ENCODE results near the gene KRT86.
"Not testable (repeated sequence)": the region's sequence is repeated elsewhere in the genome, so short reads cannot be mapped to it uniquely, and the experiment has no call there.

KRT86 gene

DNA sequence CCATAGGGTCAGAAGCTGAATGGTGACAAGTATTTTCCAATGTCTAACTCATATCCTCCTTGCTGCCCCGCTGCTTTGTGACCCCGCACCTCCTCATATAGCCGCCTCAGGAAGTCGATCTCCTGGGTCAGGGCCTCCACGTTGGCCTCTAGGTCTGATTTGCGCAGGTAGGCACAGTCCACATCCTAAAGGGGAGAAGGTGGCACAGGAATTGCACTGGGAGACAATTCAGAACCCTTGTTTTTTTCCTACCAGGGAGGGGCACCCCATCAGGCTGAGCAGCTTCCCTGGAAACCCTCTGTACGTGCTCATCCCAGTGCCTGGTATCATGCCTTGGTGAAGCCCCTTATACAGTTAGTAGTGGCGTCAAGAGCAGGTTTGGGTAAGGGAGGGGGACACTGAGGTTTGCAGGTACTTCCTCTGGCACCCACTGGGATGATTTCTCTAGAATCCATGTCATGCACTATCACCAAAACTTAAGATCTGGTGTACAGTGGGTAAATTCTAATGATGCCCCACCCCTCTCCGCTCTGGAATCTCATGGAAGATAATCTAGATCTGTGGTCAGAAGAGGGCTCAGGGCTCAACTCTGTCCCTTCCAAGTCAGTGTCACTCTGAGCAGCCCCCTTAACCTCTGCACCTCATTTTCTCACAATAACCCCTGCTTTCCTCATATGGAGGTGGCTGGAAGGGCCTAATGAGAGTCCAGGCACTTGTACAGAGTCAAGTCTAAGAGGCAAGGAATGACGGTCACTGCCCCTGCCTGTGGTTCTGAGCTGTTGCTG is 20.1 kb upstream of the KRT86 start:
- H3K4me1 Mint-ChIP-seq: peaks cover 1% of the 10 kb centered on the region
- no peak overlapping the region for H3K4me3 Mint-ChIP-seq
- TF ChIP-seq, protein P1, sequence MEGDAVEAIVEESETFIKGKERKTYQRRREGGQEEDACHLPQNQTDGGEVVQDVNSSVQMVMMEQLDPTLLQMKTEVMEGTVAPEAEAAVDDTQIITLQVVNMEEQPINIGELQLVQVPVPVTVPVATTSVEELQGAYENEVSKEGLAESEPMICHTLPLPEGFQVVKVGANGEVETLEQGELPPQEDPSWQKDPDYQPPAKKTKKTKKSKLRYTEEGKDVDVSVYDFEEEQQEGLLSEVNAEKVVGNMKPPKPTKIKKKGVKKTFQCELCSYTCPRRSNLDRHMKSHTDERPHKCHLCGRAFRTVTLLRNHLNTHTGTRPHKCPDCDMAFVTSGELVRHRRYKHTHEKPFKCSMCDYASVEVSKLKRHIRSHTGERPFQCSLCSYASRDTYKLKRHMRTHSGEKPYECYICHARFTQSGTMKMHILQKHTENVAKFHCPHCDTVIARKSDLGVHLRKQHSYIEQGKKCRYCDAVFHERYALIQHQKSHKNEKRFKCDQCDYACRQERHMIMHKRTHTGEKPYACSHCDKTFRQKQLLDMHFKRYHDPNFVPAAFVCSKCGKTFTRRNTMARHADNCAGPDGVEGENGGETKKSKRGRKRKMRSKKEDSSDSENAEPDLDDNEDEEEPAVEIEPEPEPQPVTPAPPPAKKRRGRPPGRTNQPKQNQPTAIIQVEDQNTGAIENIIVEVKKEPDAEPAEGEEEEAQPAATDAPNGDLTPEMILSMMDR (IDR thresholded peaks at IDR 0.05; ENCODE audit: unreplicated experiment in 3 of 3): no peak
- H3K27me3 Mint-ChIP-seq (ENCODE audit: low read depth): peaks cover 95% of the 10 kb centered on the region
- H3K9me3 Mint-ChIP-seq: no peaks in the 10 kb centered on the region
- no peak overlapping the region for H3K27ac Mint-ChIP-seq
- H3K36me3 Mint-ChIP-seq (ENCODE audit: low read depth): no peaks in the 10 kb centered on the region

DNA sequence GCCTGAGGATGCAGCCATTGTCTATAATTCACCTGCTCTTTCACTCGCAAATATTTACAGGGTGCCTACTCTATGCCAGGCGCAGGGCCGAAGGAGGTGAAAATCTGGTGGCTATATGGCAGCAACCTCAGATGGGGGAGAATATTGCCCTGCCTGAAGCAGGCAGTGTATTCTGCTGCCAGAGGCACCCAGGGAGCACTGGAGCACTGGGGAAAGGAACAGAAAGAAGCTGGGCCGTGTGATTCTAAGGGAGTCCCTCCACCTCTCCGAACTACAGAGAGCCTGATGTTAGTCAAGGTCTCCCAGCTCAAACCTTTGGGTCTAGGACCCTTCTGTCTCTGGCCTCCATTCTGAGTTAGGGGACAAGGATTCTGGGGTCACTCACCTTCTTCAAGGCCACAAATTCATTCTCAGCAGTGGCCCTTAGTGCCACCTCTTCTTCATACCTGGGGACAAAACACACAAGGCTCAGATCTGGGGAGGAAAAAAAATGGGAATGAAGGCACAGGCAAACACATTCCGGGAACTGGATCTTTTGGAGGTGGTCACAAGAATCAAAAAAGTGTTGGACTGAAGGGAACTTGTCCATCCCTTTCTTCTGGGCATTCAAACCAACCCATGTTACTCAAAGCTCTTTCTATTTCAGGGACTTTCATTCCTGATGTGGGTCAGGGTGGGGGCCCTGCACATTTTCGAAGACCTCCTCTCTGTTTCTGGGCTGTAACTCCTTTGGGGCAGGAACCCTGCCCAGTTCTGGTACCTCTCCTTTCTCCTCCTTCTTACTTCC is 19.3 kb upstream of the KRT86 start:
- TF ChIP-seq, protein P1 (IDR thresholded peaks at IDR 0.05; ENCODE audit: unreplicated experiment in 3 of 3): no peak
- H3K36me3 Mint-ChIP-seq (ENCODE audit: low read depth): no peaks in the 10 kb centered on the region
- no peak overlapping the region for H3K27ac Mint-ChIP-seq
- peaks cover 95% of the 10 kb centered on the region for H3K27me3 Mint-ChIP-seq (ENCODE audit: low read depth)
- peaks cover 9% of the 10 kb centered on the region for H3K4me1 Mint-ChIP-seq
- no peaks in the 10 kb centered on the region for H3K9me3 Mint-ChIP-seq
- H3K4me3 Mint-ChIP-seq: no peak overlapping the region

DNA sequence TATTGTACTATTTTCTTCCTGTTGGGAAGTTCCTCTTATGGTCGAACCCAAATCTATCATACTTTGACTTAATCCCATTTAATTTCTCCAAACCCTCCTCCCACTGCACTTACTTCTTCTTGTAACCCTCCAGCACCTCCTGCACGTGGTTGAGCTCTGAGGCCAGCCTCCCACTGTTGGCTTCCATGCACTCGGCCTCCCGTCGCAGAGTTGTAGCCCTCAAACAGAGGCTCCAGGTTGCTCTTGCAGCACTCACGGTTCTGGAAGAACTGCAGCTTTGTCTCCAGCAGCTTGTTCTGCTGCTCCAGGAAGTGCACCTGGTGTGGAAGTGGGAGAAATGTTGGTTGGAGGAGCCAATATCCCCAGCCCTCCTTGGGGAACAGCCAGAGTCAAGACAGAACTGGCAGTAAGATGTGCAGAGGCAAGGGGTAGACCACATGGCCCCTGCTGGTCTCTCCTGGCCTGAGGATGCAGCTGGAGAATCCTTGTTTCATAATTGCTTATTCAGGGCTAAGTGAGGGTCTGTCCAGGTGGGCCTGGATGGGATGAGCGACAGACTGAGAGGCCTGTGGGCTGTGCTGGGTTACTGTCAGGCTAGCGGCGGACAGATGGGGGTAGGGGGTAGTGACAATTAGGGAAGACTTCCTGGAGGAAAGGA is 18.4 kb upstream of the KRT86 start:
- Mint-ChIP-seq H3K27ac (no peak overlapping the region), H3K9me3 (peaks cover 2% of the 10 kb centered on the region), H3K36me3 (ENCODE audit: low read depth) (no peaks in the 10 kb centered on the region), H3K27me3 (ENCODE audit: low read depth) (peaks cover 95% of the 10 kb centered on the region), H3K4me3 (no peak overlapping the region), H3K4me1 (peaks cover 18% of the 10 kb centered on the region)
- TF ChIP-seq, protein P1 (IDR thresholded peaks at IDR 0.05; ENCODE audit: unreplicated experiment in 3 of 3): no peak

DNA sequence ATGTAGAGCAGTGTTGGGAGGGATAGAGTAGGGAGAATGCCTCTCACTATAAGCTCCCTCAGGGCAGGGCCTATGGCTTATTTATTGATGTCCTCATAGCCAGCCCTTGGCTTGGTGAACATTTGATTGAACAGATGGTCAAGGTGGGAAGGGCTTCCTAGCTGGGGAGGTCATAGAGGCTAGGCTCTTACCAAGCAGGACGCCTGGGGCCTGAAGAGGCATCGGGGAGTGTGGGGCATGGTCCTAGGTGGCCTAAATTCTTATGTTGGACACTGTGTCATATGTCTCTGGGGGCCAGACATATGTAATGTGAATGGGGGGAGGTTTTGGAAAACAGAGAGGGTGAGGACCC is 17.9 kb upstream of the KRT86 start:
- H3K9me3 Mint-ChIP-seq: peaks cover 7% of the 10 kb centered on the region
- H3K27ac Mint-ChIP-seq: no peak overlapping the region
- peaks cover 23% of the 10 kb centered on the region for H3K4me1 Mint-ChIP-seq
- peaks cover 95% of the 10 kb centered on the region for H3K27me3 Mint-ChIP-seq (ENCODE audit: low read depth)
- H3K4me3 Mint-ChIP-seq: no peak overlapping the region
- no peaks in the 10 kb centered on the region for H3K36me3 Mint-ChIP-seq (ENCODE audit: low read depth)
- TF ChIP-seq, protein P1 (IDR thresholded peaks at IDR 0.05; ENCODE audit: unreplicated experiment in 3 of 3): no peak

DNA sequence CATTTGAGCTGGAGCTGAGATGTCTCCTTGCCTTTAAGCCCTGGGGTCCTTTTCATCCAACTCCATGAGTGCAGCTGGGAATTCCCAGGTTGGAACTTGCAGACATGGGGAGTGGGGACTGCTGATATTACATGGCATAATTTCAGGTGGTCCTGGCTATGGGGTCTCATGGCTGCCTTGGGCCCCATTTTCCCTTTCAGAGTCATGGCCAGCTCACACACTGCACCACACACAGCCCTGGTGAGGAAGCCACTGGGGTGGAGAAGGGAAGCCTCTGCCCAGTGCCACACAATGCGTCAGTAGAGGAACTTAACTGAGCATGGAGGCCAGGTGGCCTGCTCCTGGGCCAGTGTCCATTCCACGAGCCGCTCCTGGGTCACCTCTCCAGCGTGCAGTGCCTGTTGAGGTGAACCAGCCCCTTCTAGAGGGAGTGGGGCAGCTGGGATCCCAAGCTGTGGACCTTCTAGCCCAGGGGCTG is 17.3 kb upstream of the KRT86 start:
- Mint-ChIP-seq H3K27ac (no peak overlapping the region), H3K36me3 (ENCODE audit: low read depth) (no peaks in the 10 kb centered on the region), H3K9me3 (peaks cover 9% of the 10 kb centered on the region), H3K4me3 (no peak overlapping the region), H3K4me1 (peaks cover 26% of the 10 kb centered on the region), H3K27me3 (ENCODE audit: low read depth) (peaks cover 92% of the 10 kb centered on the region)
- TF ChIP-seq, protein P1 (IDR thresholded peaks at IDR 0.05; ENCODE audit: unreplicated experiment in 3 of 3): no peak

DNA sequence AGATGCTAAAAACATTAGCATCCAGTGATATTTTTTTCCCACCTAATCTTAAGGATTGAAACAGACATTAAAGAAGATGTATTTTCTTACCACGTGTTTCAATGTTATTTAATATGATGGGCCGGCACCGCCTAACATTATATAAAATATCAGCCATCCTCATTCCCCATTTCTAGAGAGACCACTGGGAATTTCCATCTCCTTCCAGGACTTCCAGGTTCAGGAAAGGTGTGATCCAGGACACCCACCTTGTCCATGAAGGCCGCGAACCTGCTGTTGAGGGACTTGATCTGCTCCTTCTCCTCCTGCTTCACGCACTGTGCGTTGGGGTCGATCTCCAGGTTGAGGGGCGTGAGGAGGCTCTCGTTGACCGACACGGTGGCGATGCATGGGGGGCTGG is 16.5 kb upstream of the KRT86 start:
- Mint-ChIP-seq H3K4me1 (peaks cover 26% of the 10 kb centered on the region), H3K27me3 (ENCODE audit: low read depth) (peaks cover 86% of the 10 kb centered on the region)
- not testable (repeated sequence) for H3K36me3 Mint-ChIP-seq (ENCODE audit: low read depth); H3K9me3 Mint-ChIP-seq; H3K27ac Mint-ChIP-seq; H3K4me3 Mint-ChIP-seq
